Left forelimb (tissue), 1 donor: ENCODE measurements around the gene ZC3H18.

Experiments used
- DNase-seq: peaks from one replicate; pipeline ENCODE4 v3.0.0-alpha.2; 2018; ENCODE audit warnings: low spot score

Gene ZC3H18

GRCh38 chr16:88681084-88681680 lies 111.0 kb downstream of the ZC3H18 start:
- DNase-seq = no peak
